CD4-positive, alpha-beta T cell (primary cell): ENCODE results near the gene KCNJ6. TPM values are rescaled to one million over a fixed set of nuclear protein-coding genes. Genes with fewer than 3 reads are reported as not detected.

Source experiments
- ATAC-seq: fragments of 200-7000 bp; cut with Tn5 transposase; one replicate; pipeline ENCODE4 v1.10.0; 2022; ENCODE audit warnings: mild to moderate bottlenecking; ENCODE audit not compliant: poor library complexity
- CTCF ChIA-PET: fragments of 350-600 bp; sonication (Branson Sonifier 250); formaldehyde crosslinking; loops from one replicate; lab custom pipeline; 2021; ENCODE audit warnings: antibody characterized with exemption, inconsistent platforms; lab: Charles Lee
- POLR2A ChIA-PET: fragments of 350-600 bp; sonication (Branson Sonifier 250); formaldehyde crosslinking; loops from one replicate; lab custom pipeline; 2021; ENCODE audit warnings: antibody characterized with exemption, inconsistent platforms; lab: Charles Lee
- DNase-seq, 14 experiments: peaks; one replicate each; pipeline ENCODE4 v3.0.0-alpha.2; 2013 to 2020; ENCODE audit warnings: mixed read lengths in 2 of 14
- H3K27ac ChIP-seq, 2 donors: one replicate each; pipeline versions ENCODE4 v1.5.1 to v1.7.0; 2013; ENCODE audit warnings: low read length in 2 of 2, low read depth in 1 of 2, mild to moderate bottlenecking in 1 of 2
- H3K27me3 ChIP-seq, 2 experiments: 1 replicate in 1 of 2; 2 replicates in 1 of 2; pipeline versions ENCODE4 v1.6.1 to v1.7.0; 2013; ENCODE audit warnings: low read length in 2 of 2, control low read depth in 1 of 2, mild to moderate bottlenecking in 1 of 2, moderate library complexity in 1 of 2; ENCODE audit not compliant: insufficient read depth in 2 of 2, control insufficient read depth in 1 of 2
- H3K36me3 ChIP-seq: one replicate; pipeline ENCODE4 v1.6.1; 2013; ENCODE audit warnings: low read length, control low read depth; ENCODE audit not compliant: insufficient read depth
- H3K4me1 ChIP-seq: one replicate; pipeline ENCODE4 v1.6.1; 2013; ENCODE audit warnings: low read length, control low read depth; ENCODE audit not compliant: insufficient read depth
- H3K4me3 ChIP-seq: one replicate; pipeline ENCODE4 v1.5.1; 2013; ENCODE audit warnings: mild to moderate bottlenecking, low read length, moderate library complexity
- H3K9me3 ChIP-seq, 2 experiments: 1 replicate in 1 of 2; 2 replicates in 1 of 2; pipeline versions ENCODE4 v1.6.1 to v1.7.0; 2013; ENCODE audit warnings: low read length in 2 of 2, mild to moderate bottlenecking in 2 of 2, control low read depth in 1 of 2, moderate library complexity in 1 of 2; ENCODE audit not compliant: control insufficient read depth in 1 of 2, insufficient read depth in 1 of 2
- H3K27ac Mint-ChIP-seq: one replicate; pipeline ENCODE4 v1.8.0; 2020; ENCODE audit warnings: mixed read lengths
- H3K27me3 Mint-ChIP-seq: one replicate; pipeline ENCODE4 v1.8.0; 2021; ENCODE audit warnings: mixed read lengths
- H3K36me3 Mint-ChIP-seq: one replicate; pipeline ENCODE4 v1.8.0; 2021; ENCODE audit warnings: low read depth, mixed read lengths
- H3K4me1 Mint-ChIP-seq: one replicate; pipeline ENCODE4 v1.8.0; 2021; ENCODE audit warnings: low read depth, mixed read lengths
- H3K4me3 Mint-ChIP-seq: one replicate; pipeline ENCODE4 v1.8.0; 2020; ENCODE audit warnings: mild to moderate bottlenecking, mixed read lengths
- H3K9me3 Mint-ChIP-seq: one replicate; pipeline ENCODE4 v1.8.0; 2020; ENCODE audit warnings: mixed read lengths
- intact Hi-C, 2 experiments: fragments of 100-400 bp; cut with DNase I in 1 of 2; cut with micrococcal nuclease in 1 of 2; formaldehyde crosslinking; loops; one replicate each; pipeline versions ENCODE4 v1.15.1 to v1.9.0; 2023 to 2025; cut with DNase I, micrococcal nuclease
- total RNA-seq, 174 experiments: library from RNA in 2 of 174; stranded (reverse) in 2 of 174; gene quantifications; one replicate each; pipeline ENCODE4 v1.2.3 and lab custom pipeline; 2021 to 2026
- TF ChIP-seq, protein P1 (sequence below): fragments of 200-600 bp; IDR thresholded peaks from one replicate; pipeline ENCODE4 v1.8.0; 2022; ENCODE audit warnings: antibody characterized with exemption, mild to moderate bottlenecking

Gene KCNJ6
- total RNA-seq, 2 experiments from 2014 or later, result not detected

GRCh38 chr21:37915941-37916309 lies 332 bp downstream of the KCNJ6 start:
- no peak overlapping the region for H3K27ac ChIP-seq
- POLR2A ChIA-PET, result no interaction called here
- H3K36me3 Mint-ChIP-seq, result no peaks in the 10 kb centered on the region
- ATAC-seq (no peak), DNase-seq (no peak)
- H3K9me3 Mint-ChIP-seq, result no peaks in the 10 kb centered on the region
- H3K4me1 ChIP-seq, result no peaks in the 10 kb centered on the region
- CTCF ChIA-PET, result no interaction called here
- H3K4me3 ChIP-seq, result no peak overlapping the region
- peaks cover 78% of the 10 kb centered on the region for H3K27me3 Mint-ChIP-seq
- H3K4me1 Mint-ChIP-seq, result peaks cover 8% of the 10 kb centered on the region
- H3K27me3 ChIP-seq, result peaks cover 44 to 55% of the 10 kb centered on the region in 2 experiments
- H3K4me3 Mint-ChIP-seq, result no peak overlapping the region
- H3K9me3 ChIP-seq, result peaks cover 0 to 30% of the 10 kb centered on the region in 2 experiments
- H3K27ac Mint-ChIP-seq, result no peak overlapping the region
- TF ChIP-seq, protein P1, sequence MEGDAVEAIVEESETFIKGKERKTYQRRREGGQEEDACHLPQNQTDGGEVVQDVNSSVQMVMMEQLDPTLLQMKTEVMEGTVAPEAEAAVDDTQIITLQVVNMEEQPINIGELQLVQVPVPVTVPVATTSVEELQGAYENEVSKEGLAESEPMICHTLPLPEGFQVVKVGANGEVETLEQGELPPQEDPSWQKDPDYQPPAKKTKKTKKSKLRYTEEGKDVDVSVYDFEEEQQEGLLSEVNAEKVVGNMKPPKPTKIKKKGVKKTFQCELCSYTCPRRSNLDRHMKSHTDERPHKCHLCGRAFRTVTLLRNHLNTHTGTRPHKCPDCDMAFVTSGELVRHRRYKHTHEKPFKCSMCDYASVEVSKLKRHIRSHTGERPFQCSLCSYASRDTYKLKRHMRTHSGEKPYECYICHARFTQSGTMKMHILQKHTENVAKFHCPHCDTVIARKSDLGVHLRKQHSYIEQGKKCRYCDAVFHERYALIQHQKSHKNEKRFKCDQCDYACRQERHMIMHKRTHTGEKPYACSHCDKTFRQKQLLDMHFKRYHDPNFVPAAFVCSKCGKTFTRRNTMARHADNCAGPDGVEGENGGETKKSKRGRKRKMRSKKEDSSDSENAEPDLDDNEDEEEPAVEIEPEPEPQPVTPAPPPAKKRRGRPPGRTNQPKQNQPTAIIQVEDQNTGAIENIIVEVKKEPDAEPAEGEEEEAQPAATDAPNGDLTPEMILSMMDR, result no peak
- H3K36me3 ChIP-seq, result no peaks in the 10 kb centered on the region
- intact Hi-C loops, result no loop called here

GRCh38 chr21:37915497-37915911 lies 753 bp downstream of the KCNJ6 start:
- no peak overlapping the region for H3K4me3 ChIP-seq
- H3K27me3 ChIP-seq, result peaks cover 44 to 55% of the 10 kb centered on the region in 2 experiments
- CTCF ChIA-PET, result no interaction called here
- H3K9me3 Mint-ChIP-seq, result no peaks in the 10 kb centered on the region
- intact Hi-C loops, result no loop called here
- DNase-seq (no peak), ATAC-seq (no peak)
- H3K9me3 ChIP-seq, result peaks cover 0 to 30% of the 10 kb centered on the region in 2 experiments
- no peak overlapping the region for H3K27ac ChIP-seq
- H3K4me3 Mint-ChIP-seq, result no peak overlapping the region
- no peaks in the 10 kb centered on the region for H3K4me1 ChIP-seq
- no peaks in the 10 kb centered on the region for H3K36me3 Mint-ChIP-seq
- peaks cover 8% of the 10 kb centered on the region for H3K4me1 Mint-ChIP-seq
- H3K27ac Mint-ChIP-seq, result no peak overlapping the region
- H3K27me3 Mint-ChIP-seq, result peaks cover 78% of the 10 kb centered on the region
- TF ChIP-seq, protein P1, result no peak
- POLR2A ChIA-PET, result no interaction called here
- H3K36me3 ChIP-seq, result no peaks in the 10 kb centered on the region

DNA sequence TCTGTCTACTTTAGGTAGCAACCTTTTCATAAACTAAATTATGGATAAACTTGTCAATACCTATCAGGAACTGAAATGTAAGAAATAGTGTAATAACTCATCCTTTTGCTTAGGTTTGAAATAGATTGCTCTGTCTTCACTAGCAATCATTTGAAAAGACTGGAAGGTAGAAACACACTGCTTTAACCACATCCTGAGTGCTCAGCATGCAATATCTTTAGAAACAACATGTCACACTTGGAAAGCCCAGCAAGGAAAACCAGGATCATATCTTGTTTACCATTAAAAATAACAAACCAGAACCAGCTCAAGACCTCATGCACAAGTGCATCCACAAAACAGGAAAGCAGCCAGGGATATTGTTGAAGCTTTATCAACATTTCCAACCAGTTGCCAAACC lies 3.6 kb downstream of the KCNJ6 start:
- ChIA-PET POLR2A (no interaction called here), CTCF (no interaction called here)
- H3K4me3 ChIP-seq, result no peak overlapping the region
- Mint-ChIP-seq H3K27me3 (peaks cover 70% of the 10 kb centered on the region), H3K9me3 (no peaks in the 10 kb centered on the region), H3K27ac (no peak overlapping the region), H3K4me1 (peaks cover 8% of the 10 kb centered on the region), H3K36me3 (no peaks in the 10 kb centered on the region), H3K4me3 (no peak overlapping the region)
- peaks cover 0 to 30% of the 10 kb centered on the region in 2 experiments for H3K9me3 ChIP-seq
- ATAC-seq, result no peak
- no peaks in the 10 kb centered on the region for H3K36me3 ChIP-seq
- DNase-seq, result no peak
- peaks cover 42 to 43% of the 10 kb centered on the region in 2 experiments for H3K27me3 ChIP-seq
- H3K27ac ChIP-seq, result no peak overlapping the region
- no peaks in the 10 kb centered on the region for H3K4me1 ChIP-seq
- intact Hi-C loops, result no loop called here
- TF ChIP-seq, protein P1, result no peak
